Measurements from ENCODE around the gene FKBP11. TPM values are rescaled to one million over a fixed set of nuclear protein-coding genes. Genes with fewer than 3 reads are reported as not detected.

Gene FKBP11
- total RNA-seq, 3 donors from 2014 or later: 16.9 to 41.3 (median 22.9) TPM

GRCh38 chr12:48958049-48958388, 32.7 kb upstream of the FKBP11 start:
- ATAC-seq (peak; percentile 46), DNase-seq (no peak)
- peak overlapping the region; percentile 84 for H3K4me3 ChIP-seq
- peaks cover 18% of the 10 kb centered on the region for H3K4me1 ChIP-seq (ENCODE audit: low read depth)
- H3K36me3 ChIP-seq (ENCODE audit: low read depth): no peaks in the 10 kb centered on the region
- no peak for TF ChIP-seq CTCF (IDR thresholded peaks at IDR 0.05)
- no peaks in the 10 kb centered on the region for H3K9me3 ChIP-seq
- intact Hi-C loops (cut with DNase I, micrococcal nuclease): no loop called here

GRCh38 chr12:48957141-48958048, 32.1 kb upstream of the FKBP11 start, which contains the start of gene ARF3:
Gene ARF3, minus strand, starts transcription at chr12:48957487. Its CDS starts 16,392 bp downstream, at chr12:48941095.
- peaks cover 18% of the 10 kb centered on the region for H3K4me1 ChIP-seq (ENCODE audit: low read depth)
- TF ChIP-seq CTCF (IDR thresholded peaks at IDR 0.05): no peak
- peak within 1 kb of the TSS; percentile 84 for H3K4me3 ChIP-seq
- H3K9me3 ChIP-seq: no peaks in the 10 kb centered on the region
- ATAC-seq: peak; percentile 90
- no peaks in the 10 kb centered on the region for H3K36me3 ChIP-seq (ENCODE audit: low read depth)
- intact Hi-C loops (cut with DNase I, micrococcal nuclease): no loop called here
- peak; percentile 96 to 98 (median 97) for DNase-seq

- intact Hi-C loops (cut with DNase I, micrococcal nuclease): no loop called here
- Histone ChIP-seq H3K4me3 (peak overlapping the region; percentile 84), H3K9me3 (no peaks in the 10 kb centered on the region), H3K36me3 (ENCODE audit: low read depth) (no peaks in the 10 kb centered on the region), H3K4me1 (ENCODE audit: low read depth) (peaks cover 18% of the 10 kb centered on the region)
- no peak for TF ChIP-seq CTCF (IDR thresholded peaks at IDR 0.05)
- ATAC-seq (peak; percentile 85), DNase-seq (peak; percentile 78 to 89 (median 83))
Observed at GRCh38 chr12:48956279-48957140, 31.2 kb upstream of the FKBP11 start.

- Histone ChIP-seq H3K4me1 (ENCODE audit: low read depth) (peaks cover 18% of the 10 kb centered on the region), H3K4me3 (no peak overlapping the region), H3K36me3 (ENCODE audit: low read depth) (no peaks in the 10 kb centered on the region), H3K9me3 (no peaks in the 10 kb centered on the region)
- ATAC-seq: no peak
- intact Hi-C loops (cut with DNase I, micrococcal nuclease): no loop called here
- DNase-seq: no peak
- no peak for TF ChIP-seq CTCF (IDR thresholded peaks at IDR 0.05)
Observed at GRCh38 chr12:48954841-48955501, 29.7 kb upstream of the FKBP11 start.

DNA sequence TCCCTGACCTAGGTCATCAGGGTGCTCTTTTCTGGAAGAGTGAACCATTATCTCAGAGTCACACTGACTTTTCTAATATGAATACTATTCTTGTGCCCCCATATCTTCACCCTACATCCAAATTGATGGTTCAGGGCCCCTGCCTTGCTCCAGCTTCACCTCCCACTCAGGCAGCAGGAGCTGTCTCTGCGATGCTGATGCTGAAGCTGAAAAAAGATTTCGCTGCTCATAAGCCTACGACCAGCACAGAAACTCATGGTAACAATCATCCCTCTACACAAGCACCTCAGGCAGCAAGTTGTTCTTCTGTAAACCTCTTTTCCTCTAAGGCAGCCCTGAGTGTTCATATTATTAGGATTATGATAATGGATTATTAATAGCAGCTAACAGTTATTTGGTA, 28.8 kb upstream of the FKBP11 start:
- peaks cover 18% of the 10 kb centered on the region for H3K4me1 ChIP-seq (ENCODE audit: low read depth)
- H3K4me3 ChIP-seq: no peak overlapping the region
- no peaks in the 10 kb centered on the region for H3K36me3 ChIP-seq (ENCODE audit: low read depth)
- intact Hi-C loops (cut with DNase I, micrococcal nuclease): no loop called here
- no peak for DNase-seq
- ATAC-seq: no peak
- TF ChIP-seq CTCF (IDR thresholded peaks at IDR 0.05): no peak
- H3K9me3 ChIP-seq: no peaks in the 10 kb centered on the region
